Esophagus muscularis mucosa (tissue), 3 donors: ENCODE data around the gene ADAMTS18.
"Not testable (repeated sequence)": the region's sequence is repeated elsewhere in the genome, so short reads cannot be mapped to it uniquely, and the experiment has no call there.

Source experiments
- POLR2A ChIP-seq: fragments of 450-650 bp; IDR thresholded peaks from one replicate; pipeline ENCODE4 v1.6.1; 2017; ENCODE audit warnings: antibody characterized with exemption, moderate library complexity, mild to moderate bottlenecking, low read depth
- POLR2AphosphoS5 ChIP-seq, 2 donors: sonication (generic); formaldehyde crosslinking; IDR thresholded peaks; one replicate each; pipeline ENCODE4 v1.6.1; 2017; ENCODE audit warnings: antibody characterized with exemption in 2 of 2
- TF ChIP-seq, protein P1 (sequence below), 3 experiments: fragments of 200-600 bp in 2 of 3; fragments of 450-650 bp in 1 of 3; sonication (generic) in 2 of 3; IDR thresholded peaks; one replicate each; pipeline ENCODE4 v1.5.1; 2017 to 2019; ENCODE audit warnings: antibody characterized with exemption in 3 of 3, mild to moderate bottlenecking in 2 of 3, moderate library complexity in 1 of 3

DNA sequence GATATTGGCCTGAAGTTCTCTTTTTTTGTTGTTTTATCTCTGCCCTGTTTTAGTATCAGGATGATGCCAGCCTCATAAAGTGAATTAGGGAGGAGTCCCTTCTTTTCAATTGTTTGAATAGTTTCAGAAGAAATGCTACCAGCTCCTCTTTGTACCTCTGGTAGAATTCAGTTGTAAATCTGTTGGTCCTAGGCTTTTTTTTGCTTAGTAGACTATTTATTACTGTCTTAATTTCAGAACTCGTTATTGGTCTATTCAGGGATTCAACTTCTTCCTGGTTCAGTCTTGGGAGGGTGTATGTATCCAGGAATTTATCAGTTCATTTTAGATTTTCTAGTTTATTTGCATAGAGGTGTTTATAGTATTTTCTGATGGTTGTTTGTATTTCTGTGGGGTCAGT is 168.6 kb downstream of the ADAMTS18 start:
- TF ChIP-seq, protein P1, sequence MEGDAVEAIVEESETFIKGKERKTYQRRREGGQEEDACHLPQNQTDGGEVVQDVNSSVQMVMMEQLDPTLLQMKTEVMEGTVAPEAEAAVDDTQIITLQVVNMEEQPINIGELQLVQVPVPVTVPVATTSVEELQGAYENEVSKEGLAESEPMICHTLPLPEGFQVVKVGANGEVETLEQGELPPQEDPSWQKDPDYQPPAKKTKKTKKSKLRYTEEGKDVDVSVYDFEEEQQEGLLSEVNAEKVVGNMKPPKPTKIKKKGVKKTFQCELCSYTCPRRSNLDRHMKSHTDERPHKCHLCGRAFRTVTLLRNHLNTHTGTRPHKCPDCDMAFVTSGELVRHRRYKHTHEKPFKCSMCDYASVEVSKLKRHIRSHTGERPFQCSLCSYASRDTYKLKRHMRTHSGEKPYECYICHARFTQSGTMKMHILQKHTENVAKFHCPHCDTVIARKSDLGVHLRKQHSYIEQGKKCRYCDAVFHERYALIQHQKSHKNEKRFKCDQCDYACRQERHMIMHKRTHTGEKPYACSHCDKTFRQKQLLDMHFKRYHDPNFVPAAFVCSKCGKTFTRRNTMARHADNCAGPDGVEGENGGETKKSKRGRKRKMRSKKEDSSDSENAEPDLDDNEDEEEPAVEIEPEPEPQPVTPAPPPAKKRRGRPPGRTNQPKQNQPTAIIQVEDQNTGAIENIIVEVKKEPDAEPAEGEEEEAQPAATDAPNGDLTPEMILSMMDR (IDR thresholded peaks at IDR 0.05) = not testable (repeated sequence)
- not testable (repeated sequence) for TF ChIP-seq POLR2A; POLR2AphosphoS5 (IDR thresholded peaks at IDR 0.05)
